ENCODE results near the gene NEK7. TPM values are rescaled to one million over a fixed set of nuclear protein-coding genes. Genes with fewer than 3 reads are reported as not detected.

NEK7 gene
- total and polyA plus RNA-seq, 2 of the 4 experiments (the other 2 are of a cell fraction): 89.0 to 467 TPM

GRCh38 chr1:198295225-198295624 lies 138.4 kb downstream of the NEK7 start:
- in situ Hi-C loops (cut with MboI; ENCODE audit: low sequenced_read_pairs): no loop called here
- POLR2A ChIA-PET (ENCODE audit: unreplicated experiment): no interaction called here
- BruUV-seq (replicated peaks): no TSS peak
- Histone ChIP-seq H2AK9ac (replicated peaks; ENCODE audit: low read depth, low read length, poor library complexity) (no peak overlapping the region), H3K14ac (replicated peaks; ENCODE audit: low read depth, low read length) (no peak overlapping the region), H2BK15ac (ENCODE audit: low read depth, low read length) (no peak overlapping the region), H4K8ac (ENCODE audit: low read depth in 2 of 2, low read length in 2 of 2) (0 out of 4 replicates have a peak overlapping the region, but pooled peaks of 1 of the 2 experiments have one; percentile 34), H3K9me1 (ENCODE audit: insufficient read depth, low read length) (peaks cover 6% of the 10 kb centered on the region), H3K36me3 (ENCODE audit: control insufficient read depth, insufficient read depth, low read length) (peaks cover 10% of the 10 kb centered on the region), H4K91ac (ENCODE audit: insufficient read depth, low read depth, low read length) (no peak overlapping the region), H3K79me1 (ENCODE audit: low read depth in 1 of 2, low read length in 2 of 2) (peaks cover 13 to 27% of the 10 kb centered on the region in 2 experiments), H3K23ac (ENCODE audit: low read depth, low read length) (no peak overlapping the region), H4K5ac (ENCODE audit: low read depth, low read length) (no peak overlapping the region), H3K27ac (ENCODE audit: insufficient read depth, low read length) (no peak overlapping the region), H2AK5ac (ENCODE audit: low read depth, low read length) (no peak overlapping the region), H3K4me2 (ENCODE audit: low read depth, low read length) (no peak overlapping the region), H3K56ac (ENCODE audit: extremely low read depth, insufficient read depth, low read length) (no peak overlapping the region), H3K9ac (ENCODE audit: low read depth, low read length) (no peak overlapping the region), H3K4ac (ENCODE audit: low read depth, low read length) (0 out of 2 replicates have a peak overlapping the region, but pooled peaks have one; percentile 29), H3K4me1 (ENCODE audit: control insufficient read depth, insufficient read depth, low read length) (peaks cover 9% of the 10 kb centered on the region), H3K27me3 (ENCODE audit: control insufficient read depth, insufficient read depth, low read length) (no peaks in the 10 kb centered on the region), H2BK20ac (ENCODE audit: low read depth, low read length) (no peak overlapping the region), H3K18ac (ENCODE audit: low read depth, low read length) (no peak overlapping the region), H2BK120ac (ENCODE audit: low read depth, low read length) (no peak overlapping the region), H4K20me1 (ENCODE audit: insufficient read depth, low read length) (no peaks in the 10 kb centered on the region), H2BK5ac (ENCODE audit: low read depth, low read length, poor library complexity, severe bottlenecking) (no peak overlapping the region), H3K4me3 (ENCODE audit: insufficient read depth, low read depth, low read length) (no peak overlapping the region), H2AFZ (replicated peaks; ENCODE audit: low read length, poor library complexity) (no peak overlapping the region), H3K9me3 (ENCODE audit: control insufficient read depth, insufficient read depth, low read length) (no peaks in the 10 kb centered on the region)
- ATAC-seq (ENCODE audit: low read depth) (no peak), DNase-seq (no peak)
- intact Hi-C loops (cut with micrococcal nuclease): no loop called here
- dilution Hi-C loops (cut with HindIII; ENCODE audit: low sequenced_read_pairs, unreplicated experiment): no loop called here
- WGBS, 2 experiments (ENCODE audit: extremely low coverage in 2 of 2, insufficient read length in 1 of 2): 100% methylated on average over 1 of the region's 8 CpGs; no CpG with 5 or more reads in 1 of the 2 experiments
- CTCF ChIA-PET: interaction anchor here (0.5 kb wide), 1 partner anchor 431 kb away, joined by 5 read pairs; no protein-coding TSS in a partner anchor
- TF ChIP-seq SMC3 (IDR thresholded peaks at IDR 0.05; ENCODE audit: low read depth, low read length) (no peak), FOS (IDR thresholded peaks at IDR 0.05; ENCODE audit: low read depth, low read length) (no peak), POLR2A (IDR thresholded peaks at IDR 0.05; ENCODE audit: low read depth, low read length) (no peak), MXI1 (IDR thresholded peaks at IDR 0.05; ENCODE audit: borderline replicate concordance, low read depth, low read length) (no peak), USF2 (IDR thresholded peaks at IDR 0.05; ENCODE audit: low read depth, low read length) (no peak), CTCF (conservative IDR thresholded peaks at IDR 0.05; ENCODE audit: low read depth, low read length) (no peak), CHD1 (IDR thresholded peaks at IDR 0.05; ENCODE audit: low read depth, low read length) (no peak), MAZ (IDR thresholded peaks at IDR 0.05; ENCODE audit: borderline replicate concordance, low read depth, low read length) (no peak), CEBPB (IDR thresholded peaks at IDR 0.05; ENCODE audit: low read depth, low read length) (no peak), RAD21 (IDR thresholded peaks at IDR 0.05; ENCODE audit: low read length) (no peak)
